IMR-90 (cell line): ENCODE results near the gene MACIR. TPM values are rescaled to one million over a fixed set of nuclear protein-coding genes. Genes with fewer than 3 reads are reported as not detected.

Experiments used
- ATAC-seq: fragments of 200-7000 bp; cut with Tn5 transposase; 2 replicates; pipeline ENCODE4 v1.9.1; 2020; ENCODE audit warnings: low read depth, mild to moderate bottlenecking, moderate library complexity
- BruUV-seq: library from RNA; stranded (reverse); fragments of 400-500 nt; replicated peaks from 2 replicates; lab custom pipeline; 2021; lab: Mats Ljungman, UMichigan
- CTCF ChIA-PET: fragments of 300-600 bp; formaldehyde crosslinking; extraction: SDS; loops from one replicate; lab custom pipeline; 2021; ENCODE audit warnings: antibody characterized with exemption; lab: Yijun Ruan, JAX
- POLR2A ChIA-PET: fragments of 300-600 bp; sonication (Branson Sonifier 250); formaldehyde crosslinking; loops from one replicate; lab custom pipeline; 2022; ENCODE audit warnings: antibody characterized with exemption; ENCODE audit not compliant: unreplicated experiment; lab: Charles Lee
- DNase-seq: peaks from one replicate; pipeline ENCODE4 v3.0.0; 2013
- H2AFZ ChIP-seq: replicated peaks from 2 replicates; pipeline ENCODE3; 2013; ENCODE audit warnings: low read length, mild to moderate bottlenecking; ENCODE audit not compliant: poor library complexity
- H2AK5ac ChIP-seq: 2 replicates; pipeline ENCODE4 v1.6.1; 2013; ENCODE audit warnings: low read depth, low read length, inconsistent platforms
- H2AK9ac ChIP-seq: replicated peaks from 2 replicates; pipeline ENCODE3; 2013; ENCODE audit warnings: mild to moderate bottlenecking, low read depth, low read length, moderate library complexity; ENCODE audit not compliant: poor library complexity
- H2BK120ac ChIP-seq: 2 replicates; pipeline ENCODE4 v1.6.1; 2013; ENCODE audit warnings: low read depth, low read length, inconsistent platforms
- H2BK15ac ChIP-seq: 3 replicates; pipeline ENCODE4 v1.6.1; 2013; ENCODE audit warnings: low read depth, low read length, inconsistent platforms
- H2BK20ac ChIP-seq: 2 replicates; pipeline ENCODE4 v1.6.1; 2013; ENCODE audit warnings: low read depth, mild to moderate bottlenecking, inconsistent platforms, low read length, moderate library complexity
- H2BK5ac ChIP-seq: 2 replicates; pipeline ENCODE4 v1.6.1; 2013; ENCODE audit warnings: mild to moderate bottlenecking, low read depth, low read length, inconsistent platforms; ENCODE audit not compliant: poor library complexity, severe bottlenecking
- H3K14ac ChIP-seq: replicated peaks from 2 replicates; pipeline ENCODE4 v1.6.1; 2013; ENCODE audit warnings: low read depth, low read length, inconsistent platforms
- H3K18ac ChIP-seq: 2 replicates; pipeline ENCODE4 v1.6.1; 2013; ENCODE audit warnings: low read depth, low read length, control low read depth
- H3K23ac ChIP-seq: 2 replicates; pipeline ENCODE4 v1.6.1; 2013; ENCODE audit warnings: low read depth, low read length, inconsistent platforms
- H3K27ac ChIP-seq: 2 replicates; pipeline ENCODE4 v1.5.1; 2013; ENCODE audit warnings: mild to moderate bottlenecking, control low read depth, low read length; ENCODE audit not compliant: insufficient read depth
- H3K27me3 ChIP-seq: 2 replicates; pipeline ENCODE4 v1.6.1; 2013; ENCODE audit warnings: low read length; ENCODE audit not compliant: control insufficient read depth, insufficient read depth
- H3K36me3 ChIP-seq: 2 replicates; pipeline ENCODE4 v1.6.1; 2013; ENCODE audit warnings: low read length, mixed read lengths; ENCODE audit not compliant: control insufficient read depth, insufficient read depth
- H3K4ac ChIP-seq: 2 replicates; pipeline ENCODE4 v1.6.1; 2013; ENCODE audit warnings: low read depth, low read length, inconsistent platforms
- H3K4me1 ChIP-seq: 2 replicates; pipeline ENCODE4 v1.6.1; 2013; ENCODE audit warnings: low read length, mixed read lengths; ENCODE audit not compliant: control insufficient read depth, insufficient read depth
- H3K4me2 ChIP-seq: 2 replicates; pipeline ENCODE4 v1.6.1; 2013; ENCODE audit warnings: low read depth, mild to moderate bottlenecking, control low read depth, low read length, moderate library complexity
- H3K4me3 ChIP-seq: 2 replicates; pipeline ENCODE4 v1.5.1; 2013; ENCODE audit warnings: low read depth, mild to moderate bottlenecking, control low read depth, low read length, moderate library complexity; ENCODE audit not compliant: insufficient read depth
- H3K56ac ChIP-seq: 2 replicates; pipeline ENCODE4 v1.6.1; 2013; ENCODE audit warnings: low read length, inconsistent platforms; ENCODE audit not compliant: insufficient read depth; ENCODE audit errors: extremely low read depth
- H3K79me1 ChIP-seq, 2 experiments: 2 replicates each; pipeline ENCODE4 v1.6.1; 2013; ENCODE audit warnings: low read length in 2 of 2, inconsistent platforms in 1 of 2, low read depth in 1 of 2
- H3K9ac ChIP-seq: 2 replicates; pipeline ENCODE4 v1.6.1; 2013; ENCODE audit warnings: low read depth, low read length, control low read depth
- H3K9me1 ChIP-seq: 2 replicates; pipeline ENCODE4 v1.6.1; 2013; ENCODE audit warnings: low read length, inconsistent platforms; ENCODE audit not compliant: insufficient read depth
- H3K9me3 ChIP-seq: 2 replicates; pipeline ENCODE4 v1.6.1; 2013; ENCODE audit warnings: low read length; ENCODE audit not compliant: control insufficient read depth, insufficient read depth
- H4K20me1 ChIP-seq: 2 replicates; pipeline ENCODE4 v1.6.1; 2013; ENCODE audit warnings: low read length, inconsistent platforms; ENCODE audit not compliant: insufficient read depth
- H4K5ac ChIP-seq: 2 replicates; pipeline ENCODE4 v1.6.1; 2013; ENCODE audit warnings: mild to moderate bottlenecking, low read depth, low read length, control low read depth
- H4K8ac ChIP-seq, 2 experiments: 2 replicates each; pipeline ENCODE4 v1.6.1; 2013; ENCODE audit warnings: low read depth in 2 of 2, low read length in 2 of 2, control low read depth in 1 of 2, inconsistent platforms in 1 of 2
- H4K91ac ChIP-seq: 2 replicates; pipeline ENCODE4 v1.6.1; 2013; ENCODE audit warnings: low read depth, low read length, inconsistent platforms; ENCODE audit not compliant: insufficient read depth
- BHLHE40 ChIP-seq: fragments of 150-350 bp; IDR thresholded peaks from 2 replicates; pipeline ENCODE4 v1.6.1; 2016; ENCODE audit warnings: mild to moderate bottlenecking, low read depth, low read length
- CEBPB ChIP-seq: IDR thresholded peaks from 2 replicates; pipeline ENCODE4 v1.6.1; 2012; ENCODE audit warnings: low read depth, low read length, improper control_type of control experiment
- CTCF ChIP-seq: conservative IDR thresholded peaks from 2 replicates; pipeline ENCODE4 v1.5.1; 2012; ENCODE audit warnings: mild to moderate bottlenecking, low read depth, low read length, improper control_type of control experiment
- FOS ChIP-seq: fragments of 150-350 bp; IDR thresholded peaks from 2 replicates; pipeline ENCODE4 v1.6.1; 2016; ENCODE audit warnings: low read depth, low read length
- NFE2L2 ChIP-seq: fragments of 150-350 bp; IDR thresholded peaks from 2 replicates; pipeline ENCODE4 v1.6.1; 2016; ENCODE audit warnings: low read depth, mild to moderate bottlenecking, low read length
- POLR2A ChIP-seq: IDR thresholded peaks from 2 replicates; pipeline ENCODE4 v1.6.1; 2012; ENCODE audit warnings: mild to moderate bottlenecking, low read depth, low read length
- SMC3 ChIP-seq: fragments of 150-350 bp; IDR thresholded peaks from 2 replicates; pipeline ENCODE4 v1.6.1; 2016; ENCODE audit warnings: low read depth, mild to moderate bottlenecking, antibody characterized with exemption, low read length, moderate library complexity
- USF2 ChIP-seq: fragments of 150-350 bp; IDR thresholded peaks from 2 replicates; pipeline ENCODE4 v1.6.1; 2017; ENCODE audit warnings: mild to moderate bottlenecking, antibody characterized with exemption, low read length, low read depth
- WGBS, 2 experiments: methylation state at CpG; one replicate each; pipeline versions ENCODE4 v1.1.5 to v1.1.7; 2013; ENCODE audit warnings: missing lambda C conversion rate in 2 of 2; ENCODE audit not compliant: insufficient read length in 1 of 2; ENCODE audit errors: extremely low coverage in 2 of 2; 5-methylcytosine and 5-hydroxymethylcytosine counted together
- dilution Hi-C: fragments of 300-500 bp; cut with HindIII; formaldehyde crosslinking; loops from one replicate; pipeline ENCODE4 v1.14.3; 2018; ENCODE audit warnings: low sequenced_read_pairs; ENCODE audit not compliant: unreplicated experiment
- in situ Hi-C: fragments of 300-500 bp; cut with MboI; formaldehyde crosslinking; loops from 3 replicates; pipeline ENCODE4 v1.14.3; 2019; ENCODE audit warnings: low sequenced_read_pairs, inconsistent platforms, mixed read lengths
- intact Hi-C: fragments of 100-400 bp; cut with micrococcal nuclease; formaldehyde crosslinking; loops from 2 replicates; pipeline ENCODE4 v1.10.0; 2022
- polyA plus RNA-seq, 3 experiments: library from polyadenylated mRNA; depleted of rRNA; stranded (reverse); fragments of >200 nt; gene quantifications; 2 replicates each; pipeline ENCODE4 v1.2.3, GENCODE V29; 2012; ENCODE audit warnings: low replicate concordance in 1 of 3
- total RNA-seq: library from RNA; depleted of rRNA; stranded (reverse); fragments of >200 nt; gene quantifications from 2 replicates; pipeline ENCODE4 v1.2.3, GENCODE V29; 2012

The MACIR gene
- total and polyA plus RNA-seq, 2 of the 4 experiments (the other 2 are of a cell fraction), result 11.1 to 21.3 TPM

- no peak for TF ChIP-seq USF2
Measured at GRCh38 chr5:103224118-103224893, 34.3 kb upstream of the MACIR start (continued).

- no peak overlapping the region for H3K4ac ChIP-seq
- ATAC-seq (no peak), DNase-seq (no peak)
- H2BK15ac ChIP-seq, result no peak overlapping the region
- H3K36me3 ChIP-seq, result no peaks in the 10 kb centered on the region
- H3K9ac ChIP-seq, result no peak overlapping the region
- no peak overlapping the region for H3K14ac ChIP-seq
- TF ChIP-seq BHLHE40 (no peak), FOS (no peak), SMC3 (no peak), CTCF (no peak), POLR2A (no peak), CEBPB (no peak), NFE2L2 (no peak)
- intact Hi-C loops, result loop anchor here (1.0 to 10.0 kb wide), 3 partner anchors 180 to 689 kb away; no protein-coding TSS in a partner anchor
- no peak overlapping the region for H3K56ac ChIP-seq
- H2AK9ac ChIP-seq, result no peak overlapping the region
- H2AK5ac ChIP-seq, result no peak overlapping the region
- H3K27ac ChIP-seq, result no peak overlapping the region
- WGBS, 2 experiments, result no CpG with 5 or more reads among the region's 5 CpGs
- BruUV-seq, result no TSS peak
- no peak overlapping the region for H4K5ac ChIP-seq
- H2BK120ac ChIP-seq, result no peak overlapping the region
- dilution Hi-C loops, result no loop called here
- no peaks in the 10 kb centered on the region for H3K9me1 ChIP-seq
- no peak overlapping the region for H3K18ac ChIP-seq
- no peaks in the 10 kb centered on the region for H4K20me1 ChIP-seq
- no peak overlapping the region for H3K4me2 ChIP-seq
- POLR2A ChIA-PET, result interaction anchor here (0.6 kb wide), 1 partner anchor 12 kb away, joined by 4 read pairs; no protein-coding TSS in a partner anchor
- H2BK20ac ChIP-seq, result no peak overlapping the region
- no peaks in the 10 kb centered on the region for H3K79me1 ChIP-seq
- no peak overlapping the region for H4K91ac ChIP-seq
- H3K9me3 ChIP-seq, result no peaks in the 10 kb centered on the region
- H3K4me1 ChIP-seq, result no peaks in the 10 kb centered on the region
- H3K23ac ChIP-seq, result no peak overlapping the region
- no peak overlapping the region for H3K4me3 ChIP-seq
- no peak overlapping the region for H2BK5ac ChIP-seq
- H3K27me3 ChIP-seq, result no peaks in the 10 kb centered on the region
- CTCF ChIA-PET, result interaction anchor here (0.6 to 1.9 kb wide), 16 partner anchors 8 to 250 kb away, joined by 3 to 10 read pairs (median 4); no protein-coding TSS in a partner anchor
- in situ Hi-C loops, result no loop called here
- no peak overlapping the region for H4K8ac ChIP-seq
- H2AFZ ChIP-seq, result no peak overlapping the region
Measured at GRCh38 chr5:103224894-103225246, 33.7 kb upstream of the MACIR start.
